OCI-M2 (cell line): ENCODE results near the gene GDI1.

Experiments used
- DNase-seq: peaks from one replicate; lab custom pipeline; 2025; ENCODE audit not compliant: unreplicated experiment; lab: John Stamatoyannopoulos, UW

GDI1 gene

GRCh38 chrX:154408659-154409221, 28.2 kb upstream of the GDI1 start:
- no peak for DNase-seq

GRCh38 chrX:154409222-154409871, 27.6 kb upstream of the GDI1 start, which contains the start of gene DNASE1L1:
TSS of gene DNASE1L1 (minus strand) at chrX:154409254. CDS start at chrX:154405568, 3,686 bp downstream.
- DNase-seq = no peak

GRCh38 chrX:154411981-154412340, 25.0 kb upstream of the GDI1 start:
- no peak for DNase-seq

- no peak for DNase-seq
Observed at GRCh38 chrX:154412468-154412867, 24.5 kb upstream of the GDI1 start.

GRCh38 chrX:154413142-154413541, 23.8 kb upstream of the GDI1 start:
- DNase-seq = no peak

- no peak for DNase-seq
Observed at GRCh38 chrX:154417157-154417556, 19.8 kb upstream of the GDI1 start.

- DNase-seq = no peak
Observed at GRCh38 chrX:154419189-154419588, 17.8 kb upstream of the GDI1 start.

GRCh38 chrX:154419688-154420401, 17.1 kb upstream of the GDI1 start:
- DNase-seq = no peak

GRCh38 chrX:154420402-154420756, 16.6 kb upstream of the GDI1 start:
- no peak for DNase-seq

- no peak for DNase-seq
Observed at GRCh38 chrX:154426916-154427770, 9.8 kb upstream of the GDI1 start.

GRCh38 chrX:154428176-154429171, 8.5 kb upstream of the GDI1 start, which contains the start of gene ATP6AP1:
TSS of gene ATP6AP1 (plus strand) at chrX:154428677. CDS start at chrX:154428693, 16 bp downstream.
- no peak for DNase-seq

- no peak for DNase-seq
Observed at GRCh38 chrX:154429711-154430110, 7.2 kb upstream of the GDI1 start.

GRCh38 chrX:154430479-154430878, 6.5 kb upstream of the GDI1 start:
- DNase-seq = no peak

- DNase-seq = no peak
Observed at GRCh38 chrX:154430916-154431315, 6.0 kb upstream of the GDI1 start.

GRCh38 chrX:154431341-154431740, 5.6 kb upstream of the GDI1 start:
- DNase-seq = no peak

GRCh38 chrX:154432210-154432609, 4.7 kb upstream of the GDI1 start:
- no peak for DNase-seq

- DNase-seq = no peak
Observed at GRCh38 chrX:154433605-154434004, 3.3 kb upstream of the GDI1 start.

GRCh38 chrX:154434394-154435168, 2.4 kb upstream of the GDI1 start:
- no peak for DNase-seq

- DNase-seq = no peak
Observed at GRCh38 chrX:154435171-154435733, 1.7 kb upstream of the GDI1 start.
